Caco-2 (cell line): ENCODE data around the gene PAM. TPM values are rescaled to one million over a fixed set of nuclear protein-coding genes. Genes with fewer than 3 reads are reported as not detected.

Source experiments
- BruUV-seq: library from RNA; stranded (reverse); fragments of 400-500 nt; replicated peaks from 2 replicates; lab custom pipeline; 2021; lab: Mats Ljungman, UMichigan
- CTCF ChIA-PET: fragments of 300-600 bp; sonication (Branson Sonifier 250); formaldehyde crosslinking; loops from one replicate; lab custom pipeline; 2022; ENCODE audit warnings: antibody characterized with exemption; lab: Charles Lee
- POLR2A ChIA-PET: fragments of 300-600 bp; sonication (Branson Sonifier 250); formaldehyde crosslinking; loops from one replicate; lab custom pipeline; 2022; ENCODE audit warnings: antibody characterized with exemption; lab: Charles Lee
- DNase-seq, 2 experiments: peaks; one replicate each; pipeline versions ENCODE4 v3.0.0 to v3.0.0-alpha.2; 2020 to 2022
- H3K27me3 ChIP-seq: replicated peaks from 2 replicates; pipeline ENCODE4 v1.6.0; 2011; ENCODE audit warnings: low read length; ENCODE audit not compliant: control insufficient read depth, insufficient read depth
- H3K36me3 ChIP-seq: 2 replicates; pipeline ENCODE4 v1.5.1; 2011; ENCODE audit warnings: low read length; ENCODE audit not compliant: control insufficient read depth, insufficient read depth
- H3K4me1 ChIP-seq: fragments of 250-450 bp; sonication (Bioruptor Pico); 2 replicates; pipeline ENCODE4 v1.5.1; 2020; ENCODE audit warnings: mild to moderate bottlenecking
- H3K4me3 ChIP-seq: 2 replicates; pipeline ENCODE4 v1.5.1; 2011; ENCODE audit warnings: low read depth, mild to moderate bottlenecking, control low read depth, low read length
- H3K9me3 ChIP-seq: fragments of 250-450 bp; sonication (Bioruptor Pico); 2 replicates; pipeline ENCODE4 v1.5.1; 2020; ENCODE audit warnings: mild to moderate bottlenecking, moderate library complexity
- H3K27ac Mint-ChIP-seq: one replicate; pipeline ENCODE4 v1.8.0; 2022; ENCODE audit warnings: mixed read lengths; ENCODE audit not compliant: unreplicated experiment
- H3K27me3 Mint-ChIP-seq: one replicate; pipeline ENCODE4 v1.8.0; 2022; ENCODE audit warnings: mixed read lengths; ENCODE audit not compliant: insufficient read depth, unreplicated experiment
- H3K36me3 Mint-ChIP-seq: one replicate; pipeline ENCODE4 v1.8.0; 2022; ENCODE audit warnings: mild to moderate bottlenecking, mixed read lengths; ENCODE audit not compliant: insufficient read depth, unreplicated experiment
- H3K4me1 Mint-ChIP-seq: one replicate; pipeline ENCODE4 v1.8.0; 2022; ENCODE audit warnings: low read depth, mixed read lengths; ENCODE audit not compliant: unreplicated experiment
- H3K4me3 Mint-ChIP-seq: one replicate; pipeline ENCODE4 v1.8.0; 2022; ENCODE audit warnings: mild to moderate bottlenecking, moderate library complexity, mixed read lengths; ENCODE audit not compliant: unreplicated experiment
- H3K9me3 Mint-ChIP-seq: one replicate; pipeline ENCODE4 v1.8.0; 2022; ENCODE audit warnings: mixed read lengths; ENCODE audit not compliant: unreplicated experiment
- intact Hi-C: fragments of 100-400 bp; cut with micrococcal nuclease; formaldehyde crosslinking; loops from one replicate; pipeline ENCODE4 v1.10.0; 2022; ENCODE audit not compliant: unreplicated experiment
- total RNA-seq: library from RNA; stranded (reverse); gene quantifications from 2 replicates; pipeline ENCODE4 v1.2.3, GENCODE V29; 2022
- TF ChIP-seq, protein P1 (sequence below), 2 experiments: fragments of 200-600 bp in 1 of 2; IDR thresholded peaks; 1 replicate in 1 of 2; 2 replicates in 1 of 2; pipeline versions ENCODE4 v1.5.1 to v1.8.0; 2011 to 2022; ENCODE audit warnings: antibody characterized with exemption in 1 of 2, control low read depth in 1 of 2, inconsistent platforms in 1 of 2, low read depth in 1 of 2, low read length in 1 of 2, mild to moderate bottlenecking in 1 of 2, moderate library complexity in 1 of 2; ENCODE audit not compliant: insufficient read depth in 1 of 2, severe bottlenecking in 1 of 2, unreplicated experiment in 1 of 2

PAM gene
- total RNA-seq, 1 experiment from 2014 or later = 48.0 TPM

DNA sequence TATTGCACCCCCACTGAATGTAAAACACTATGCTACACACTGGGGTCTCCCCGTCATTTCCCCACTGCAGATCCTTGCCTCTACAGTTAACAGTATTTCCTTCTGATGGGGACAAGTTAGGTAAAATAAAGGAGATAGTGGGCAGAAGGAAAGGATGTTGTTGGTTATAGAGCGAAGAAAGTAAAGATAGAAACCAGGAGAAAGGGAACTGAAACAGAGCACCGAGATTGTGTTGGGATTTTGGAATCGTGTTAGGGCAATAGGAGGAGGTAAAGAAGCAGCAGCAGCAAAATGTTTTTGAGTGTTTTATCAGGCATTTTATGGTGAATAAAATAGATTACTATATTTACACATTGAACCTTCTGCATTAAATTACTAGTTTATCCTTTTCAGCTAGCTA lies 60.0 kb downstream of the PAM start:
- no peaks in the 10 kb centered on the region for H3K27me3 ChIP-seq
- CTCF ChIA-PET = no interaction called here
- TF ChIP-seq, protein P1, sequence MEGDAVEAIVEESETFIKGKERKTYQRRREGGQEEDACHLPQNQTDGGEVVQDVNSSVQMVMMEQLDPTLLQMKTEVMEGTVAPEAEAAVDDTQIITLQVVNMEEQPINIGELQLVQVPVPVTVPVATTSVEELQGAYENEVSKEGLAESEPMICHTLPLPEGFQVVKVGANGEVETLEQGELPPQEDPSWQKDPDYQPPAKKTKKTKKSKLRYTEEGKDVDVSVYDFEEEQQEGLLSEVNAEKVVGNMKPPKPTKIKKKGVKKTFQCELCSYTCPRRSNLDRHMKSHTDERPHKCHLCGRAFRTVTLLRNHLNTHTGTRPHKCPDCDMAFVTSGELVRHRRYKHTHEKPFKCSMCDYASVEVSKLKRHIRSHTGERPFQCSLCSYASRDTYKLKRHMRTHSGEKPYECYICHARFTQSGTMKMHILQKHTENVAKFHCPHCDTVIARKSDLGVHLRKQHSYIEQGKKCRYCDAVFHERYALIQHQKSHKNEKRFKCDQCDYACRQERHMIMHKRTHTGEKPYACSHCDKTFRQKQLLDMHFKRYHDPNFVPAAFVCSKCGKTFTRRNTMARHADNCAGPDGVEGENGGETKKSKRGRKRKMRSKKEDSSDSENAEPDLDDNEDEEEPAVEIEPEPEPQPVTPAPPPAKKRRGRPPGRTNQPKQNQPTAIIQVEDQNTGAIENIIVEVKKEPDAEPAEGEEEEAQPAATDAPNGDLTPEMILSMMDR (IDR thresholded peaks at IDR 0.05; ENCODE audit: insufficient read depth in 1 of 2, low read depth in 1 of 2, low read length in 1 of 2, severe bottlenecking in 1 of 2, unreplicated experiment in 1 of 2) = no peak
- POLR2A ChIA-PET = no interaction called here
- no peaks in the 10 kb centered on the region for H3K36me3 ChIP-seq
- H3K9me3 ChIP-seq = no peaks in the 10 kb centered on the region
- H3K36me3 Mint-ChIP-seq = no peaks in the 10 kb centered on the region
- BruUV-seq = no TSS peak
- H3K4me1 ChIP-seq = peaks cover 7% of the 10 kb centered on the region; the same call in 1 of the 2 replicates
- no peaks in the 10 kb centered on the region for H3K9me3 Mint-ChIP-seq
- no peaks in the 10 kb centered on the region for H3K4me1 Mint-ChIP-seq
- no peak overlapping the region for H3K27ac Mint-ChIP-seq
- H3K4me3 Mint-ChIP-seq = no peak overlapping the region
- intact Hi-C loops = no loop called here
- DNase-seq = no peak
- no peak overlapping the region for H3K4me3 ChIP-seq
- H3K27me3 Mint-ChIP-seq = no peaks in the 10 kb centered on the region

DNA sequence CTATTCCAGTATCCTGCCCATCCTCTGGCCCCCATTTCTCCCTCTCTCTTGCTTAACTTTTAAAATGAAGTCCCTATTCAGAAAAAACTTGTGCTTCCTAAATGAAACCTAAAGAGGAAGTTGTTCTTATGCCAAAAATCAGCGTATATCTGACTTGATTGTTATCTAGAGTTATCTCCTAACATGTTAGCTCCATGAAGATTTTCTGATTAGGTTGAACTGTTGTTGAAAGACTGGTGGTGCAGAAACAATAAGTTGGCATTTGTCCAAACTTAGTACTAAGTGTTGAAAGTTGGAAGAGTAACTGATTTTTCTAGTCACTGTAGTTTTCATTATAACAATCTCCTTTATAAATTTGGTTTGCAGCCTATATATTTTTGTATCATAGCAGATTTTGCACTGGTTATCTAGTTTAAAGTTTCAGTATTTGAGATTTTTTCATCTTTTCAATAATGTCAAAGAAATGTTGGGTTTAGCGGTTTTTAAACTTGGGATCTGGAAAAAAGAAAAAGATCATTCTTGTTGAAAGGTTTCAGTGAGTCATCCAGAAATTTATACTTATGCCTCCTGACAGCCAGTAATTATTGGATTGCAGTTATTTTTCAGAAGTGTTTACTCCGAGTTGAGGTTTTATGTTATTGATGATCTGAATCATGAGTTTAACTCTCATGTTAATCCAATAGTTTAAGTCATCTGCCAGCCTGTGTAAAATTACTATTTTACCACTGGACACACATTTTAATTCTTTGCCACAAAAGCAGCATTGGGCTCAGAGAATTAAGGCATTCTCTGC lies 60.6 kb downstream of the PAM start:
- Mint-ChIP-seq H3K27me3 (no peaks in the 10 kb centered on the region), H3K9me3 (no peaks in the 10 kb centered on the region), H3K4me3 (no peak overlapping the region), H3K4me1 (no peaks in the 10 kb centered on the region), H3K27ac (no peak overlapping the region), H3K36me3 (no peaks in the 10 kb centered on the region)
- ChIA-PET CTCF (no interaction called here), POLR2A (no interaction called here)
- no TSS peak for BruUV-seq
- Histone ChIP-seq H3K27me3 (no peaks in the 10 kb centered on the region), H3K4me1 (peaks cover 7% of the 10 kb centered on the region; the same call in 1 of the 2 replicates), H3K9me3 (no peaks in the 10 kb centered on the region), H3K4me3 (no peak overlapping the region), H3K36me3 (no peaks in the 10 kb centered on the region)
- no peak for DNase-seq
- intact Hi-C loops = no loop called here
- TF ChIP-seq, protein P1 (IDR thresholded peaks at IDR 0.05; ENCODE audit: insufficient read depth in 1 of 2, low read depth in 1 of 2, low read length in 1 of 2, severe bottlenecking in 1 of 2, unreplicated experiment in 1 of 2) = no peak

DNA sequence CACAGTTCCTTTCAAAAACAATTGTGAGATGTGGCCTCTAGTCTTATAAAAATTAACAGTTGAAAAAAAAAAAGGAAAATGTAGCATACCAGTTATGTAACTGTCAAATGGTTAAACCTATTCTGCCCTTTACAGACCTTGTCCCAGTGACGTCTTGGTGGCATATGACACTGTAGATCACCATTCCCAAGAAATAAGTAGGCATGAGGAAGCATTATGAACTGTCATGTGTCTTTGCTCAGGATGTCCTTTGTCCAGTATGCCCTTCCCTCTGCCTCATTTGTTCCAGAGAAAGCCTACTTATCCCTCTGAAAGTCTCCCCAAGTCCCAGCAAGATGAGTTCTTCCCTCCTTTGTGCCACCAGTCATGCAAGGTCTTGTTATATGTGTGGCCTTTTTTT lies 63.2 kb downstream of the PAM start:
- Mint-ChIP-seq H3K27me3 (no peaks in the 10 kb centered on the region), H3K9me3 (no peaks in the 10 kb centered on the region), H3K4me1 (no peaks in the 10 kb centered on the region), H3K27ac (no peak overlapping the region), H3K36me3 (no peaks in the 10 kb centered on the region), H3K4me3 (no peak overlapping the region)
- TF ChIP-seq, protein P1 (IDR thresholded peaks at IDR 0.05; ENCODE audit: insufficient read depth in 1 of 2, low read depth in 1 of 2, low read length in 1 of 2, severe bottlenecking in 1 of 2, unreplicated experiment in 1 of 2) = no peak
- ChIA-PET CTCF (no interaction called here), POLR2A (no interaction called here)
- no peaks in the 10 kb centered on the region for H3K27me3 ChIP-seq
- H3K4me3 ChIP-seq = no peak overlapping the region
- no peaks in the 10 kb centered on the region for H3K9me3 ChIP-seq
- BruUV-seq = no TSS peak
- no peak for DNase-seq
- no peaks in the 10 kb centered on the region for H3K36me3 ChIP-seq
- intact Hi-C loops = no loop called here
- H3K4me1 ChIP-seq = peaks cover 3% of the 10 kb centered on the region; the same call in 1 of the 2 replicates
